Erythroblast (primary cell): ENCODE measurements around the gene NUDT21.

Source experiments
- GATA1 ChIP-seq: IDR thresholded peaks from 2 replicates; pipeline ENCODE4 v1.6.1; 2011; ENCODE audit warnings: low read depth, mild to moderate bottlenecking, control low read depth, low read length, moderate library complexity
- POLR2A ChIP-seq: IDR thresholded peaks from 2 replicates; pipeline ENCODE4 v1.6.1; 2011; ENCODE audit warnings: mild to moderate bottlenecking, low read length

DNA sequence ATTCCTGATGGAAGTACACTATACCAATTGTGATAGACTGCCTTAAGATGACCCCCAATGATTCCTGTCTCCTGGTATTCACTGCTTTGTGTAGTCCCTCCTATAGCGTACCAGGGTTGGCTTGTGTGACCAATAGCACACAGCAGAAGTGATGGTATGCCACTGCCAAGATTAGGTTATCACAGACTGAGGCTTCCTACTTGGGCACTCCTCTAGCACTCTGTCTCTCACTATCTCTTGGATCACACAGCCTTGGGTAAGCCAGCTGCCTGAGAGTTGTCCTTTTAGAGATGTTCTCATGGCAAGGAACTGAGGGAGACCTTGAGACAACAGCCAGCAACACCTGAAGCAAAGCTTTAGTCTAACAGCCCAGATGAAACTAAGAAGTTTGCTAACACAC is 13.1 kb downstream of the NUDT21 start:
- TF ChIP-seq POLR2A (no peak), GATA1 (no peak)
